H9 (cell line): ENCODE measurements around the gene SETBP1. TPM values are rescaled to one million over a fixed set of nuclear protein-coding genes. Genes with fewer than 3 reads are reported as not detected.

Experiments
- DNase-seq: peaks from one replicate; pipeline ENCODE4 v3.0.0-alpha.2; 2017
- H2AFZ ChIP-seq: one replicate; pipeline ENCODE4 v1.6.1; 2013; ENCODE audit warnings: mild to moderate bottlenecking, low read length, control low read depth, moderate library complexity
- H2AK5ac ChIP-seq: 2 replicates; pipeline ENCODE4 v1.6.1; 2013; ENCODE audit warnings: low read length, control low read depth, mixed read lengths; ENCODE audit not compliant: insufficient read length
- H2BK120ac ChIP-seq: one replicate; pipeline ENCODE4 v1.6.1; 2013; ENCODE audit warnings: low read depth, mild to moderate bottlenecking, low read length, control low read depth, inconsistent platforms; ENCODE audit not compliant: poor library complexity, severe bottlenecking
- H2BK12ac ChIP-seq: 2 replicates; pipeline ENCODE4 v1.6.1; 2013; ENCODE audit warnings: low read length, control low read depth, mixed read lengths, low read depth; ENCODE audit not compliant: insufficient read length
- H2BK15ac ChIP-seq: 2 replicates; pipeline ENCODE4 v1.6.1; 2013; ENCODE audit warnings: low read depth, low read length, control low read depth
- H2BK20ac ChIP-seq: one replicate; pipeline ENCODE4 v1.6.1; 2013; ENCODE audit warnings: low read depth, mild to moderate bottlenecking, low read length, control low read depth, inconsistent platforms; ENCODE audit not compliant: poor library complexity, severe bottlenecking
- H2BK5ac ChIP-seq: 2 replicates; pipeline ENCODE4 v1.6.1; 2013; ENCODE audit warnings: low read length, control low read depth, mixed read lengths; ENCODE audit not compliant: insufficient read length
- H3K14ac ChIP-seq: 2 replicates; pipeline ENCODE4 v1.6.1; 2013; ENCODE audit warnings: low read length, control low read depth; ENCODE audit not compliant: insufficient read depth
- H3K18ac ChIP-seq: 2 replicates; pipeline ENCODE4 v1.6.1; 2013; ENCODE audit warnings: low read depth, mild to moderate bottlenecking, mixed read lengths, low read length, control low read depth; ENCODE audit not compliant: insufficient read length
- H3K23ac ChIP-seq: 2 replicates; pipeline ENCODE4 v1.6.1; 2013; ENCODE audit warnings: low read length, control low read depth, mixed read lengths, low read depth; ENCODE audit not compliant: insufficient read length
- H3K23me2 ChIP-seq: 2 replicates; pipeline ENCODE4 v1.6.1; 2013; ENCODE audit warnings: low read depth, mild to moderate bottlenecking, mixed read lengths, low read length, control low read depth; ENCODE audit not compliant: insufficient read length, poor library complexity, severe bottlenecking
- H3K27ac ChIP-seq: 2 replicates; pipeline ENCODE4 v1.5.1; 2013; ENCODE audit warnings: low read length, control low read depth, mixed read lengths, low read depth; ENCODE audit not compliant: insufficient read length
- H3K27me3 ChIP-seq: 2 replicates; pipeline ENCODE4 v1.6.1; 2013; ENCODE audit warnings: low read length, control low read depth, inconsistent platforms; ENCODE audit not compliant: insufficient read depth
- H3K4ac ChIP-seq: 2 replicates; pipeline ENCODE4 v1.6.1; 2013; ENCODE audit warnings: low read depth, mild to moderate bottlenecking, control low read depth, inconsistent platforms, low read length, moderate library complexity
- H3K4me1 ChIP-seq: 2 replicates; pipeline ENCODE4 v1.6.1; 2013; ENCODE audit warnings: low read length, control low read depth, inconsistent platforms; ENCODE audit not compliant: insufficient read depth
- H3K4me2 ChIP-seq: 2 replicates; pipeline ENCODE4 v1.6.1; 2013; ENCODE audit warnings: low read length, control low read depth, mixed read lengths; ENCODE audit not compliant: insufficient read length, insufficient read depth
- H3K56ac ChIP-seq: 2 replicates; pipeline ENCODE4 v1.6.1; 2013; ENCODE audit warnings: low read depth, mild to moderate bottlenecking, mixed read lengths, low read length, control low read depth; ENCODE audit not compliant: insufficient read length
- H3K79me1 ChIP-seq: 2 replicates; pipeline ENCODE4 v1.6.1; 2013; ENCODE audit warnings: low read depth, mild to moderate bottlenecking, moderate library complexity, low read length, control low read depth, inconsistent platforms; ENCODE audit not compliant: insufficient read depth, poor library complexity, severe bottlenecking
- H3K79me2 ChIP-seq: 2 replicates; pipeline ENCODE4 v1.6.1; 2013; ENCODE audit warnings: low read length, control low read depth, inconsistent platforms; ENCODE audit not compliant: insufficient read depth
- H3K9ac ChIP-seq: 2 replicates; pipeline ENCODE4 v1.6.1; 2013; ENCODE audit warnings: low read length, control low read depth, mixed read lengths; ENCODE audit not compliant: insufficient read length; ENCODE audit errors: extremely low read depth
- H3K9me3 ChIP-seq: one replicate; pipeline ENCODE4 v1.6.1; 2013; ENCODE audit warnings: low read depth, low read length, inconsistent platforms; ENCODE audit not compliant: control insufficient read depth
- H3T11ph ChIP-seq: one replicate; pipeline ENCODE4 v1.6.1; 2013; ENCODE audit warnings: mild to moderate bottlenecking, low read length, control low read depth, inconsistent platforms
- H4K20me1 ChIP-seq: one replicate; pipeline ENCODE4 v1.6.1; 2013; ENCODE audit not compliant: control insufficient read depth, insufficient read length, insufficient read depth
- H4K5ac ChIP-seq: 2 replicates; pipeline ENCODE4 v1.6.1; 2013; ENCODE audit warnings: low read depth, mild to moderate bottlenecking, mixed read lengths, low read length, control low read depth; ENCODE audit not compliant: insufficient read length
- H4K8ac ChIP-seq: replicated peaks from 2 replicates; pipeline ENCODE4 v1.6.1; 2013; ENCODE audit warnings: low read length, control low read depth, mixed read lengths, low read depth; ENCODE audit not compliant: insufficient read length
- H4K91ac ChIP-seq: 2 replicates; pipeline ENCODE4 v1.6.1; 2013; ENCODE audit warnings: low read depth, mild to moderate bottlenecking, moderate library complexity, mixed read lengths, low read length, control low read depth; ENCODE audit not compliant: insufficient read length
- H3K27ac Mint-ChIP-seq, 3 experiments: 2 replicates in 2 of 3; 3 replicates in 1 of 3; pipeline ENCODE4 v1.8.0; 2020 to 2021; ENCODE audit warnings: mixed read lengths in 3 of 3, mild to moderate bottlenecking in 1 of 3, moderate library complexity in 1 of 3
- H3K27me3 Mint-ChIP-seq: 2 replicates; pipeline ENCODE4 v1.8.0; 2021; ENCODE audit warnings: low read depth, mild to moderate bottlenecking, moderate library complexity, mixed read lengths
- H3K36me3 Mint-ChIP-seq, 3 experiments: 2 replicates in 2 of 3; 3 replicates in 1 of 3; pipeline ENCODE4 v1.8.0; 2020 to 2021; ENCODE audit warnings: low read depth in 3 of 3, mixed read lengths in 3 of 3; ENCODE audit not compliant: insufficient read depth in 1 of 3
- H3K4me1 Mint-ChIP-seq, 2 experiments: 2 replicates each; pipeline ENCODE4 v1.8.0; 2020; ENCODE audit warnings: mixed read lengths in 2 of 2
- H3K4me3 Mint-ChIP-seq, 2 experiments: 2 replicates in 1 of 2; 3 replicates in 1 of 2; pipeline ENCODE4 v1.8.0; 2020 to 2021; ENCODE audit warnings: mild to moderate bottlenecking in 2 of 2, mixed read lengths in 2 of 2, moderate library complexity in 1 of 2
- H3K9me3 Mint-ChIP-seq, 2 experiments: 2 replicates in 1 of 2; 3 replicates in 1 of 2; pipeline ENCODE4 v1.8.0; 2020; ENCODE audit warnings: mild to moderate bottlenecking in 2 of 2, mixed read lengths in 2 of 2, moderate library complexity in 1 of 2
- total RNA-seq: library from RNA; stranded (reverse); gene quantifications from 2 replicates; pipeline ENCODE4 v1.2.1, GENCODE V29; 2021
- TF ChIP-seq, protein P1 (sequence below): fragments of 200-600 bp; sonication (generic); conservative IDR thresholded peaks from 3 replicates; pipeline ENCODE4 v1.8.0; 2021; ENCODE audit warnings: antibody characterized with exemption, mild to moderate bottlenecking

Gene SETBP1
- total RNA-seq, 1 experiment from 2014 or later = 4.6 TPM

DNA sequence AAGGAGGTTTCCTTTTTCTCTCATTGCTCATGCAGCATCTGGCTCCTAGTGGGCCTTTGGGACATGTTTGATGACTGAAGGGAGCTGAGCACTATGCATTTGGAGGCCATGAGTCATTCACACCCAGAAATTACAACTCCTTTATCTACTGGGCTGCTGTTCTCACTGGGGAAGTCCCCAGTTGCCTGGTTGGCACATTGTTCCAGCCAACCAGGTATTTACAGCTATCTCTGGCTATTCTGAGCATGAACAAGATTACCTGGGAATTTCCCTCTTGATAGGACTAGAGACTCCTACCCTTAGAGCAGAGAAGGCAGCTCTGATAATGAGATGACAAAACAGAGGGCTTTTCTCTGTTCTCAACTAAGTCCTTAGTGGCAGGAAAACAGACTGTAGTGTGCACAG lies 206.5 kb downstream of the SETBP1 start:
- Mint-ChIP-seq H3K36me3 (peaks cover 6 to 16% (median 9%) of the 10 kb centered on the region in 3 experiments), H3K9me3 (peaks cover 11 to 17% of the 10 kb centered on the region in 2 experiments), H3K27ac (peak overlapping the region in 1 of 3 experiments; percentile 9; a peak in 1 of 7 replicates), H3K27me3 (no peaks in the 10 kb centered on the region), H3K4me1 (peaks cover 5 to 11% of the 10 kb centered on the region in 2 experiments), H3K4me3 (no peak overlapping the region)
- Histone ChIP-seq H3K79me1 (no peaks in the 10 kb centered on the region), H2AFZ (no peak overlapping the region), H4K20me1 (no peaks in the 10 kb centered on the region), H3K9me3 (no peaks in the 10 kb centered on the region), H3K23me2 (no peaks in the 10 kb centered on the region), H2BK5ac (no peak overlapping the region), H3K23ac (no peak overlapping the region), H3K56ac (no peak overlapping the region), H3K9ac (no peak overlapping the region), H3K4me1 (no peaks in the 10 kb centered on the region), H4K5ac (no peak overlapping the region), H3K4me2 (no peak overlapping the region), H3K14ac (no peak overlapping the region), H3T11ph (no peak overlapping the region), H3K79me2 (no peaks in the 10 kb centered on the region), H3K27ac (no peak overlapping the region), H2BK12ac (no peak overlapping the region), H3K4ac (no peak overlapping the region), H4K8ac (no peak overlapping the region), H3K27me3 (no peaks in the 10 kb centered on the region), H2AK5ac (no peak overlapping the region), H2BK15ac (no peak overlapping the region), H4K91ac (no peak overlapping the region), H2BK20ac (no peak overlapping the region), H2BK120ac (no peak overlapping the region), H3K18ac (no peak overlapping the region)
- DNase-seq = no peak
- TF ChIP-seq, protein P1, sequence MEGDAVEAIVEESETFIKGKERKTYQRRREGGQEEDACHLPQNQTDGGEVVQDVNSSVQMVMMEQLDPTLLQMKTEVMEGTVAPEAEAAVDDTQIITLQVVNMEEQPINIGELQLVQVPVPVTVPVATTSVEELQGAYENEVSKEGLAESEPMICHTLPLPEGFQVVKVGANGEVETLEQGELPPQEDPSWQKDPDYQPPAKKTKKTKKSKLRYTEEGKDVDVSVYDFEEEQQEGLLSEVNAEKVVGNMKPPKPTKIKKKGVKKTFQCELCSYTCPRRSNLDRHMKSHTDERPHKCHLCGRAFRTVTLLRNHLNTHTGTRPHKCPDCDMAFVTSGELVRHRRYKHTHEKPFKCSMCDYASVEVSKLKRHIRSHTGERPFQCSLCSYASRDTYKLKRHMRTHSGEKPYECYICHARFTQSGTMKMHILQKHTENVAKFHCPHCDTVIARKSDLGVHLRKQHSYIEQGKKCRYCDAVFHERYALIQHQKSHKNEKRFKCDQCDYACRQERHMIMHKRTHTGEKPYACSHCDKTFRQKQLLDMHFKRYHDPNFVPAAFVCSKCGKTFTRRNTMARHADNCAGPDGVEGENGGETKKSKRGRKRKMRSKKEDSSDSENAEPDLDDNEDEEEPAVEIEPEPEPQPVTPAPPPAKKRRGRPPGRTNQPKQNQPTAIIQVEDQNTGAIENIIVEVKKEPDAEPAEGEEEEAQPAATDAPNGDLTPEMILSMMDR = no peak
